ENCODE data around the gene MBOAT1. TPM values are rescaled to one million over a fixed set of nuclear protein-coding genes. Genes with fewer than 3 reads are reported as not detected.
A peak's percentile ranks its signal among the peaks of the same experiment; 100 is the strongest.

MBOAT1 gene
- total and polyA plus RNA-seq, 12 donors = 1.5 to 7.9 (median 3.8) TPM

DNA sequence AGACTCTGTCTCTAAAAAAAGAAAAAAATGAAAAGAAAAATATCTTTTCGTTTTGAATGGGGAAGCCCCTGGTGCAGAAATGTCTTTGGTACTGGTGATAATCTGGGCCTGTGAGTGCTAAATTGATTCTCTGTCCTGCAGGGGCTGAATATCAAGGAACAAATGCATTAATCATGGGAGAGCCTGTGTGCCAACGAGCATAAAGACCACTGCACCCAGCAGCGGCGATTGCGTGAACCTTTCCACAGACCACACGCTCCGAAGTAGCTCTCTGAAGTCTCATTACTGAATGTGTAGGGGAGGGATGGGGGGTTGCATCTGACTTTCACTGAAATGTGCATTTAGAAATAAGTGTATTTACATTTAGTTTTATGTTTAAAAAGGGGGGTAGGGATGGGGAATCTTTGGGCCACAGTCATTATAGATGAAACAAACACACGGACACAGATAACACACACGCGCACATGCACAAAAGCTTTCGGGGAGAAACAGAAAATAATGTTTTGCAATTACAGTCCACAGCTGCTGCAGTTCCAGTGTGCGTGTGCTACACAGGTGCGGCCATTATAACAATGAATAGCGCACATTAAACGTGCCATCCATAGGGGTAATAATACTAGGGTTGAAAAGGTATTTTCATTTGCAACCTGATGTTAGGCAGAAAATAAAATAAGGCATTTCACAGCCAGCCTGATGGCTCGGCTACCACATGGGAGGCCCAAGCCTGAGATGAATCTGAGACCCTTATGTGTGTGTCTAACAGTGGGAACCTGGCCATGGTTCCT, 154.0 kb downstream of the MBOAT1 start:
- peaks cover 0 to 6% (median 0%) of the 10 kb centered on the region in 11 donors for H3K9me3 ChIP-seq
- ATAC-seq = no peak
- no peaks in the 10 kb centered on the region for H3K4me1 ChIP-seq
- H3K27ac ChIP-seq = no peak overlapping the region
- no peak for DNase-seq
- no peaks in the 10 kb centered on the region for H3K36me3 ChIP-seq
- TF ChIP-seq, protein P1, sequence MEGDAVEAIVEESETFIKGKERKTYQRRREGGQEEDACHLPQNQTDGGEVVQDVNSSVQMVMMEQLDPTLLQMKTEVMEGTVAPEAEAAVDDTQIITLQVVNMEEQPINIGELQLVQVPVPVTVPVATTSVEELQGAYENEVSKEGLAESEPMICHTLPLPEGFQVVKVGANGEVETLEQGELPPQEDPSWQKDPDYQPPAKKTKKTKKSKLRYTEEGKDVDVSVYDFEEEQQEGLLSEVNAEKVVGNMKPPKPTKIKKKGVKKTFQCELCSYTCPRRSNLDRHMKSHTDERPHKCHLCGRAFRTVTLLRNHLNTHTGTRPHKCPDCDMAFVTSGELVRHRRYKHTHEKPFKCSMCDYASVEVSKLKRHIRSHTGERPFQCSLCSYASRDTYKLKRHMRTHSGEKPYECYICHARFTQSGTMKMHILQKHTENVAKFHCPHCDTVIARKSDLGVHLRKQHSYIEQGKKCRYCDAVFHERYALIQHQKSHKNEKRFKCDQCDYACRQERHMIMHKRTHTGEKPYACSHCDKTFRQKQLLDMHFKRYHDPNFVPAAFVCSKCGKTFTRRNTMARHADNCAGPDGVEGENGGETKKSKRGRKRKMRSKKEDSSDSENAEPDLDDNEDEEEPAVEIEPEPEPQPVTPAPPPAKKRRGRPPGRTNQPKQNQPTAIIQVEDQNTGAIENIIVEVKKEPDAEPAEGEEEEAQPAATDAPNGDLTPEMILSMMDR (IDR thresholded peaks at IDR 0.05) = no peak
- 89 to 93% methylated on average over 16 of the region's 16 CpGs for WGBS, 2 donors
- no peak overlapping the region for H3K4me3 ChIP-seq
- intact Hi-C loops (cut with DNase I) = loop anchor here (5.0 to 10.0 kb wide), 6 partner anchors 244 to 1464 kb away; no protein-coding TSS in a partner anchor
- no peaks in the 10 kb centered on the region for H3K27me3 ChIP-seq

GRCh38 chr6:20056350-20056992, 155.8 kb downstream of the MBOAT1 start:
- Histone ChIP-seq H3K4me1 (no peaks in the 10 kb centered on the region), H3K27me3 (no peaks in the 10 kb centered on the region), H3K4me3 (no peak overlapping the region), H3K36me3 (no peaks in the 10 kb centered on the region), H3K27ac (no peak overlapping the region), H3K9me3 (peaks cover 0 to 4% (median 0%) of the 10 kb centered on the region in 11 donors)
- DNase-seq (no peak), ATAC-seq (peak in 1 of 8 donors; percentile 66)
- WGBS, 2 donors = 6 to 14% methylated on average over 4 of the region's 4 CpGs
- TF ChIP-seq, protein P1 (IDR thresholded peaks at IDR 0.05) = peak in 8 of 9 donors; percentile 21 to 63 (median 56)
- intact Hi-C loops (cut with DNase I) = loop anchor here (2.0 to 10.0 kb wide), 7 partner anchors 242 to 1462 kb away; no protein-coding TSS in a partner anchor

DNA sequence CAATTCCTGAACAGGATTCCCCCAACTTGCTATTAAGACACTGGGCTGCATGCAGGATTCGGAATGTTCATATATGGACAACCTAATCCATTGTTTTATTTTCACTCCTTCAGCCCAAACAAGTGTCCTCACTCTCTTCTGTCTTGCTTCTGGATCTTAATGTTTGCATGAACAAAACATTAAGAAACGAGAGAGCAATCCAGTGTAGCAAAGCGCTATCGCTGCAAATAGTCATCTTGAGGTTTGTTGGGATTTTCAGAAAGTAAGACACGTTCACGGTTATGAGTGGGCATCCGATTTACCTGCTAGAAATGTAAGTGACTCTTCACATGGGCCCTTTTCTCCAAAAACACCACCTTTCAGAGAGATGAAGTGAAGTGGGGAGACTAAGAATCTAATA, 156.4 kb downstream of the MBOAT1 start:
- TF ChIP-seq, protein P1 (IDR thresholded peaks at IDR 0.05) = no peak
- ATAC-seq = no peak
- no peak overlapping the region for H3K4me3 ChIP-seq
- no peak overlapping the region for H3K27ac ChIP-seq
- DNase-seq = no peak
- H3K36me3 ChIP-seq = no peaks in the 10 kb centered on the region
- no peaks in the 10 kb centered on the region for H3K4me1 ChIP-seq
- no peaks in the 10 kb centered on the region for H3K9me3 ChIP-seq
- WGBS, 2 donors = 87 to 89% methylated on average over 7 of the region's 7 CpGs
- intact Hi-C loops (cut with DNase I) = loop anchor here (2.0 to 10.0 kb wide), 7 partner anchors 241 to 1461 kb away; no protein-coding TSS in a partner anchor
- no peaks in the 10 kb centered on the region for H3K27me3 ChIP-seq

Other genes with a start within 250 kb of the MBOAT1 start
- gene E2F3, start 189.4 kb upstream of the MBOAT1 start, total RNA-seq = 10 to 100 TPM in 2 of 10 donors, 1 to 10 TPM in 8; 6.1 to 11.9 (median 8.1) TPM
- 1 to 10 TPM; 2.5 to 4.3 TPM for gene E2F3, start 189.4 kb upstream of the MBOAT1 start, polyA plus RNA-seq

Data from heart right ventricle (tissue), 16 donors.